Naive thymus-derived CD4-positive, alpha-beta T cell (primary cell): ENCODE results near the gene NOCT. TPM values are rescaled to one million over a fixed set of nuclear protein-coding genes. Genes with fewer than 3 reads are reported as not detected.

Experiments
- ATAC-seq: fragments of 150-1000 bp; cut with Tn5 transposase; 2 replicates; pipeline ENCODE4 v1.10.0; 2021; ENCODE audit warnings: mild to moderate bottlenecking, moderate library complexity
- CTCF ChIA-PET: fragments of 350-600 bp; sonication (Branson Sonifier 250); formaldehyde crosslinking; loops from one replicate; lab custom pipeline; 2021; ENCODE audit warnings: antibody characterized with exemption; lab: Charles Lee
- POLR2A ChIA-PET: fragments of 350-600 bp; sonication (Branson Sonifier 250); formaldehyde crosslinking; loops from one replicate; lab custom pipeline; 2021; ENCODE audit warnings: antibody characterized with exemption, inconsistent platforms; lab: Charles Lee
- DNase-seq, 9 donors: peaks; one replicate each; pipeline versions ENCODE4 v3.0.0 to v3.0.0-alpha.2; 2020 to 2022; ENCODE audit warnings: mixed read lengths in 1 of 9
- H3K27ac ChIP-seq: one replicate; pipeline ENCODE4 v1.7.0; 2013; ENCODE audit warnings: mild to moderate bottlenecking, low read depth, low read length, moderate library complexity
- H3K27me3 ChIP-seq, 2 donors: one replicate each; pipeline ENCODE4 v1.7.0; 2013; ENCODE audit warnings: low read length in 2 of 2, mild to moderate bottlenecking in 2 of 2, moderate library complexity in 2 of 2; ENCODE audit not compliant: control insufficient read depth in 2 of 2, insufficient read depth in 2 of 2
- H3K36me3 ChIP-seq, 3 experiments: 1 replicate in 2 of 3; 2 replicates in 1 of 3; pipeline ENCODE4 v1.7.0; 2013; ENCODE audit warnings: low read length in 3 of 3, mild to moderate bottlenecking in 3 of 3, moderate library complexity in 1 of 3; ENCODE audit not compliant: insufficient read depth in 3 of 3, control insufficient read depth in 2 of 3
- H3K4me1 ChIP-seq, 2 donors: one replicate each; pipeline ENCODE4 v1.7.0; 2013; ENCODE audit warnings: low read length in 2 of 2, mild to moderate bottlenecking in 2 of 2, moderate library complexity in 1 of 2; ENCODE audit not compliant: control insufficient read depth in 2 of 2, insufficient read depth in 2 of 2
- H3K4me3 ChIP-seq: 2 replicates; pipeline ENCODE4 v1.7.0; 2013; ENCODE audit warnings: mild to moderate bottlenecking, low read length
- H3K9me3 ChIP-seq, 3 experiments: 1 replicate in 2 of 3; 2 replicates in 1 of 3; pipeline ENCODE4 v1.7.0; 2013; ENCODE audit warnings: low read length in 3 of 3; ENCODE audit not compliant: control insufficient read depth in 2 of 3
- H3K27ac Mint-ChIP-seq, 9 donors: one replicate each; pipeline ENCODE4 v1.8.0; 2020 to 2022; ENCODE audit warnings: mixed read lengths in 9 of 9, mild to moderate bottlenecking in 8 of 9, moderate library complexity in 5 of 9, inconsistent platforms in 2 of 9
- H3K27me3 Mint-ChIP-seq, 5 donors: one replicate each; pipeline ENCODE4 v1.8.0; 2021 to 2022; ENCODE audit warnings: mixed read lengths in 5 of 5, mild to moderate bottlenecking in 1 of 5
- H3K36me3 Mint-ChIP-seq, 5 donors: one replicate each; pipeline ENCODE4 v1.8.0; 2020 to 2022; ENCODE audit warnings: mixed read lengths in 5 of 5, mild to moderate bottlenecking in 3 of 5, inconsistent platforms in 1 of 5
- H3K4me1 Mint-ChIP-seq, 7 donors: one replicate each; pipeline ENCODE4 v1.8.0; 2020 to 2022; ENCODE audit warnings: mixed read lengths in 7 of 7, mild to moderate bottlenecking in 3 of 7, inconsistent platforms in 1 of 7
- H3K4me3 Mint-ChIP-seq, 10 donors: one replicate each; pipeline ENCODE4 v1.8.0; 2020 to 2022; ENCODE audit warnings: mild to moderate bottlenecking in 10 of 10, mixed read lengths in 10 of 10, moderate library complexity in 6 of 10, inconsistent platforms in 2 of 10
- H3K9me3 Mint-ChIP-seq, 11 donors: one replicate each; pipeline ENCODE4 v1.8.0; 2020 to 2022; ENCODE audit warnings: mixed read lengths in 11 of 11, mild to moderate bottlenecking in 4 of 11, inconsistent platforms in 1 of 11, moderate library complexity in 1 of 11
- intact Hi-C, 2 donors: fragments of 100-400 bp; cut with micrococcal nuclease; formaldehyde crosslinking; loops; one replicate each; pipeline ENCODE4 v1.15.1; 2023
- polyA plus RNA-seq, 2 donors: library from polyadenylated mRNA; unstranded; fragments of 300-500 nt; fragmentation: Illumina TruSeq; gene quantifications; one replicate each; pipeline ENCODE4 v1.2.3, GENCODE V29; 2021
- total RNA-seq, 6 experiments: library from RNA in 5 of 6; stranded (reverse) in 5 of 6; gene quantifications; 1 replicate in 5 of 6; 2 replicates in 1 of 6; pipeline ENCODE4 v1.2.3 and lab custom pipeline; 2021 to 2026

Gene NOCT
- total and polyA plus RNA-seq, 7 experiments from 2014 or later: 0.12 to 33.7 (median 1.7) TPM

GRCh38 chr4:139084804-139085093 lies 69.2 kb downstream of the NOCT start:
- peaks cover 11 to 43% (median 35%) of the 10 kb centered on the region in 7 donors for H3K4me1 Mint-ChIP-seq
- peaks cover 0 to 4% (median 0%) of the 10 kb centered on the region in 11 donors for H3K9me3 Mint-ChIP-seq
- H3K27ac Mint-ChIP-seq: peak overlapping the region; percentile 85 to 100 (median 93)

GRCh38 chr4:139085141-139085540 lies 69.6 kb downstream of the NOCT start:
- Histone ChIP-seq H3K4me3 (no peak overlapping the region), H3K27ac (peak overlapping the region; percentile 96), H3K36me3 (peaks cover 0 to 11% (median 0%) of the 10 kb centered on the region in 3 experiments), H3K4me1 (peaks cover 16 to 24% of the 10 kb centered on the region in 2 donors), H3K9me3 (no peaks in the 10 kb centered on the region), H3K27me3 (no peaks in the 10 kb centered on the region)
- Mint-ChIP-seq H3K4me1 (peaks cover 11 to 39% (median 31%) of the 10 kb centered on the region in 7 donors), H3K27me3 (no peaks in the 10 kb centered on the region), H3K27ac (peak overlapping the region; percentile 42 to 100 (median 93)), H3K4me3 (peak overlapping the region in 9 of 10 donors; percentile 90 to 100 (median 92)), H3K36me3 (peaks cover 0 to 7% (median 0%) of the 10 kb centered on the region in 5 donors), H3K9me3 (peaks cover 0 to 4% (median 0%) of the 10 kb centered on the region in 11 donors)
- ChIA-PET CTCF (interaction anchor here (0.6 to 2.3 kb wide), 3 partner anchors 15 to 445 kb away, joined by 3 to 12 read pairs (median 4); no protein-coding TSS in a partner anchor), POLR2A (interaction anchor here (0.7 to 4.6 kb wide), 3 partner anchors 92 to 401 kb away, joined by 3 to 36 read pairs (median 18); partner anchors contain the start of genes ELF2 and NAA15)
- ATAC-seq (no peak), DNase-seq (peak in 6 of 9 donors; percentile 6 to 22 (median 12))
- intact Hi-C loops: loop anchor here (1.0 to 10.0 kb wide), 2 partner anchors 55 to 570 kb away; no protein-coding TSS in a partner anchor

More at GRCh38 chr4:139084804-139085093, 69.2 kb downstream of the NOCT start:
- H3K36me3 Mint-ChIP-seq: peaks cover 0 to 7% (median 0%) of the 10 kb centered on the region in 5 donors
- H3K4me1 ChIP-seq: peaks cover 16 to 24% of the 10 kb centered on the region in 2 donors
- DNase-seq: no peak
- no peaks in the 10 kb centered on the region for H3K27me3 Mint-ChIP-seq
- no peaks in the 10 kb centered on the region for H3K9me3 ChIP-seq
- H3K4me3 Mint-ChIP-seq: peak overlapping the region; percentile 90 to 100 (median 92)
- ChIA-PET POLR2A (interaction anchor here (0.7 to 4.6 kb wide), 5 partner anchors 92 to 472 kb away, joined by 3 to 36 read pairs (median 15); partner anchors contain the start of genes ELF2, NAA15 and SETD7), CTCF (interaction anchor here (0.6 to 2.3 kb wide), 3 partner anchors 15 to 445 kb away, joined by 3 to 12 read pairs (median 4); no protein-coding TSS in a partner anchor)
- intact Hi-C loops: loop anchor here (1.0 to 10.0 kb wide), 6 partner anchors 8 to 570 kb away; partner anchors contain the start of gene NOCT (in 1 of the 2)
- peak overlapping the region; percentile 96 for H3K27ac ChIP-seq
- peaks cover 0 to 11% (median 0%) of the 10 kb centered on the region in 3 experiments for H3K36me3 ChIP-seq
- no peak for ATAC-seq
- peak overlapping the region; percentile 30 for H3K4me3 ChIP-seq
- no peaks in the 10 kb centered on the region for H3K27me3 ChIP-seq

- no peak overlapping the region for H3K4me3 Mint-ChIP-seq
- Histone ChIP-seq H3K4me1 (no peaks in the 10 kb centered on the region), H3K4me3 (no peak overlapping the region), H3K9me3 (no peaks in the 10 kb centered on the region), H3K36me3 (no peaks in the 10 kb centered on the region), H3K27ac (no peak overlapping the region), H3K27me3 (no peaks in the 10 kb centered on the region)
- ATAC-seq (no peak), DNase-seq (no peak)
- no peaks in the 10 kb centered on the region for H3K4me1 Mint-ChIP-seq
- H3K9me3 Mint-ChIP-seq: no peaks in the 10 kb centered on the region
- H3K27ac Mint-ChIP-seq: peak overlapping the region in 1 of 9 donors; percentile 30
- ChIA-PET POLR2A (no interaction called here), CTCF (interaction anchor here (0.6 to 1.2 kb wide), 4 partner anchors 59 to 204 kb away, joined by 3 to 4 read pairs (median 3); no protein-coding TSS in a partner anchor)
- no peaks in the 10 kb centered on the region for H3K36me3 Mint-ChIP-seq
- intact Hi-C loops: no loop called here
- no peaks in the 10 kb centered on the region for H3K27me3 Mint-ChIP-seq
These were observed 76.7 kb downstream of the NOCT start for GRCh38 chr4:139092271-139092670.

Other genes starting within 250 kb of the NOCT start
- gene ELF2, start 161.4 kb downstream of the NOCT start, total RNA-seq: 10 to 100 TPM; 40.1 to 88.2 (median 76.2) TPM
- gene ELF2, start 161.4 kb downstream of the NOCT start, polyA plus RNA-seq: 10 to 100 TPM; 30.6 to 36.5 TPM